HG03135 (cell line): ENCODE results near the gene TTLL9.
"Not testable (repeated sequence)": the region's sequence is repeated elsewhere in the genome, so short reads cannot be mapped to it uniquely, and the experiment has no call there.

Experiments
- ATAC-seq: cut with Tn5 transposase; IDR thresholded peaks from one replicate; pipeline ENCODE4 v1.9.1; 2021; ENCODE audit warnings: mild to moderate bottlenecking, moderate library complexity; ENCODE audit not compliant: unreplicated experiment

TTLL9 gene

DNA sequence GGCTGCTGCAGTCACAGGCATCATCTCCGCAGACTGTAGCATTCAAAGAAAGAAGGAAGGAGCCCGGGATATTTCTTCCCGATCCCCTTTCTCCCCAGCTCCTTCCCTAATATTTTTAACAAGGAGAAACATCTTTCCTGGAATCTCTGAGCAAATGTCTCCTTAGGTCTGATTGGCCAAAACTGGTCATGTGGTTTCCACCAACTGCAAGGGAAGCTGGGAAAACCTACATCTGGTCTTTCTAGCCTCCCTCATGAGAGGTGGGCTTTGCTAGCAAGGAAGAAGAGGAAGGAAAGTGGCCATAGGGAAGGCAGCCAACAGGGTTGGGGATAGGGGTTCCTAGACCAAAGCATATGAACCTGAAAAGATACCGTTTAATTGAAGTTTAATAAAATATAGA is 46.3 kb downstream of the TTLL9 start:
- no peak for ATAC-seq

DNA sequence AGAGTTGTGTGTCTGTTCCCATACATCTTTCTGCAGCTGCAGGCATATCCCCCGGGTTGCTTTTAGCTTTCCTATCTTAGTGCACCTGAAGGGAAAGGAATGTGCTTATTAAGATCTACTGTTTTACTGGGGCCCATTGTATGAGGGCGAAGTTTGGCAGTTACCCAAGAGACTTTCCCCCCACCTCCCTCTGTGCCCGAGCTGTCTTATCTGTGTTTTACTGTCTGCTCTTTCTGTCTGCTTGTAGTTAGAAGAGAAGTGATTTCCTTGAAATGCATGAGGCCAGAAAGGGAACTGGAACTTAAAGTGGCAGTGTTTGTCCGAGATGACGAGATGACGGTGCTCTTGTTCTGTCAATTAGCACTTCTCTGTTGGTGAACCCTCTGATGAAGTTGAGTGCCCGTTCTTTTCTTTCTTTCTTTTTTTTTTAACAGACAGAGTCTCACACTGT is 47.6 kb downstream of the TTLL9 start:
- not testable (repeated sequence) for ATAC-seq

DNA sequence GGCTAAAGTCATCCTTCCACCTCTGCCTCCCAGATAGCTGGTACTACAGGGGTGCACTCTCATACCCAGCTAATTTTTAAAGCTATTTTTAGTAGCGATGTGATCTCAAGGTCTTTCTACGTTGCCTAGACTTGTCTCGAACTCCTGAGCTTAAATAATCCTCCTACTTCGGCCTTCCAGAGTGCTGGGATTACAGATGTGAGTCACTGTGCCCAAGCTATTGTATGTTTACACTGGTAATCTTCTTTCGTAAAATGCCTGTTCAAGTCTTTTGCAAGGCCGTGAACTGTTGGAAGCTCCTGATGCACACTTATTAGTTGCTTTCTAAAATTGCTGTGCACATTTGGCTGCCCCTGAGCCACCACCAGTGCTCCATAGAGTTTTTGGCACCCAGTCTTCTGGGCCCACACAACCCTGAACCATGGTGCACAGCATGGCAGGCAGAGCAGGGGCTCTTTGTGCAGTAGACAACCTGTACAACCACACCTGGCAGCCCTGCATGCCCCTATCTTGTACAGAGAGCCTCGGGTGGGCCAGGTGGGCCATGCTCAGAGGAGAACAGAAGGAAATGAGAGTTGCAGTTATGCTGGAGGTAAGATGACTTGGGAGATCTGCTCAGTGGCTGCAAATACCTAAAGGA is 48.2 kb downstream of the TTLL9 start:
- ATAC-seq: no peak

DNA sequence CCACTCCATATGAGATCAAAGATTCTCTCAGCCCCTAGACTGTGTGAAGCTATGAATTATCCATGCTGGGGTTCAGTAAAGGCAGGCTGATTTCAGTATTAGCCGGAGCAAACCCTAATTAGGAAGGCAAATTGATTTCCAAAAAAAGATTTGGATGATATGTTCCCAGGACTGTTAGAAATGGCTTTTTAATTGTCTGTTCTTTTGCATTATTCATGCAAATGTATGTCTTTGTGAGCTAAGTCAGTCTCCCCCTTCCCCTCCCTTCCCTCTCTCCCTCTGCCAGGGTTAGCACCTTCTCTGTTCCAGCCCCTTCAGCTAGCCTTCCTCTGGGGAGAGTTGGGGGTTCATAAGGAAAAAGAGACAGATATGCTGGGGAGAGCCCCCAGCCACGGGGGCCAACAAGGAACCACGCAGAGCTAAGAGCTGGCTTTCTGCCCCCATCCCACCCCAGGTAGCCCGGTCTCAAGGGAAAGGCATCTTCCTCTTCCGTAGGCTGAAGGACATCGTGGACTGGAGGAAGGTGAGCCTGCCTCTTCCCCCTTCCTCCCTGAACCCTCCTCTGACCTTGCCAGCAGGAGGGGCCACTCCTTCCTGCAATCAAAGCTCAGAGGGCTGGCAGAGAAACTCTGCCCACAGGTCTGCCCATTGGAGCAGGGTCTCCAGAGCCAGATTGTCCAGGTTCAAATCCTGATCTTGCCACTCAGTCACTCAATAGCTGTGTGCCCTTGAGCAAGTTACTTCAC is 49.1 kb downstream of the TTLL9 start:
- ATAC-seq: no peak

DNA sequence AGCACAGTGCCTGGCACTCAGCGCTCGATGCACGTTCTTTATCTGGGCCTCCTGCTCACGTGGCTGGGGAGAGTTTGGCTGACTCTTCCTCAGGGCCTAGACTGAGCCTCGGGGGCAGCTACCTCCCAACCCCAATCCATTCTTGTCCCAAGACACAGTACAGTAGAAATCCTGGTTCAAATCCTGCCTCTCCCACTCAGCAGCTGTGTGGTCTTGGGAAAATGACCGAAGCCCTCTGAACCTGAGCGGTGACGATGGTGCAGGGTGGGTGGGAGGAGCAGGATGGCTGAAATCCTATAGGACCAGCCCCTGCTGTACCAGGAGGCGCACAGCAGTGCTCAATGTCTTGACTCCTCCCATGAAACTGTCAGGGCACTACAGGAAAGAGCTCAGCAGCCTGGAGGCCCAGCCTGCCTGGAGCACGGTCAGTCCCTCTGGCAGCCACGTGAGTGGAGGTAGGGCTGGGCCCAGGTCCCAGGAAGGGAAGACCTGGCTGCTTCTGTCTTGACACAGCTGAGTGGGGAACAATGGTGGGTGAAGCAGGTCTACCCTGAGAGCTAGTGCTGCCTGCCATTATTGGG is 49.9 kb downstream of the TTLL9 start:
- no peak for ATAC-seq

DNA sequence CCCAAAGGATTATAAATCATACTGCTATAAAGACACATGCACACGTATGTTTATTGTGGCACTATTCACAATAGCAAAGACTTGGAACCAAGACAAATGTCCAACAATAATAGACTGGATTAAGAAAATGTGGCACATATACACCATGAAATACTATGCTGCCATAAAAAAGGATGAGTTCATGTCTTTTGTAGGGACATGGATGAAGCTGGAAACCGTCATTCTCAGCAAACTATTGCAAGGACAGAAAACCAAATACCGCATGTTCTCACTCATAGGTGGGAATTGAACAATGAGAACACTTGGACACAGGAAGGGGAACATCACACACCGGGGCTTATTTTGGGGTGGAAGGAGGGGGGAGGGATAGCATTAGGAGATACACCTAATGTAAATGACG is 51.0 kb downstream of the TTLL9 start:
- ATAC-seq: not testable (repeated sequence)

DNA sequence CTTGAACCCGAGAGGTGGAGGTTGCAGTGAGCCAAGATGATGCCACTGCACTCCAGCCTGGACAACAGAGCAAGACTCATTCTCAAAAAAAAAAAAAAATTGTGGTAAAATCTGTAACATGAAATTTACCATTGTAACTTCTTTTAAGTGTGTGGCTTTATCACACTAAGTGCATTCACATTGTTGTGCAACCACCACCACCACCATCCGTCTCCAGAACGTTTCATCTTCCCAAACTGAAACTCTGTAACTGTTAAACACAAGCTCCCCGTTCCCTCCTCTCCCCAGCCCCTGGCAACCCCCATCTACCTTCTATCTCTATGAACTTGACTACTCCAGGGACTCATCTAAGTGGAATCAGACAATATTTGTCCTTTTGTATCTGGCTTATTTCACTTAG is 51.7 kb downstream of the TTLL9 start:
- no peak for ATAC-seq

DNA sequence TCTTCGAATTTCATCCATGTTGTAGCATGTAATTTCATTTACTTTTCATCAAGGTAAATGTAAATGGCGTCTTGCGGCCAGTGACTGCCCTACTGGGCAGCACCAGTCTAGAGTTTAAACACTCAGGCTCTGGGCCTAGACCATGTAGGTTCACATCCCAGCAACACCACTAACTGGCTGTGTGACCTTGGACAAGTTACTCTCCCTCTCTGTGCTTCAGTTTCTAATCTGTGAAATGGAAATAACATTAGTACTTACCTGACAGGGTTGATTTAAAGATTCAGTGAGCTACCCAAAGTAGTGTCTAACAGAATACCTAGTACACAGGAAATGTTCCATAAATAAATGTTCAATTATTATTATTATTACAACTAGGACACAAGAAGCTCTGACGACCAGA is 52.2 kb downstream of the TTLL9 start:
- ATAC-seq: no peak

DNA sequence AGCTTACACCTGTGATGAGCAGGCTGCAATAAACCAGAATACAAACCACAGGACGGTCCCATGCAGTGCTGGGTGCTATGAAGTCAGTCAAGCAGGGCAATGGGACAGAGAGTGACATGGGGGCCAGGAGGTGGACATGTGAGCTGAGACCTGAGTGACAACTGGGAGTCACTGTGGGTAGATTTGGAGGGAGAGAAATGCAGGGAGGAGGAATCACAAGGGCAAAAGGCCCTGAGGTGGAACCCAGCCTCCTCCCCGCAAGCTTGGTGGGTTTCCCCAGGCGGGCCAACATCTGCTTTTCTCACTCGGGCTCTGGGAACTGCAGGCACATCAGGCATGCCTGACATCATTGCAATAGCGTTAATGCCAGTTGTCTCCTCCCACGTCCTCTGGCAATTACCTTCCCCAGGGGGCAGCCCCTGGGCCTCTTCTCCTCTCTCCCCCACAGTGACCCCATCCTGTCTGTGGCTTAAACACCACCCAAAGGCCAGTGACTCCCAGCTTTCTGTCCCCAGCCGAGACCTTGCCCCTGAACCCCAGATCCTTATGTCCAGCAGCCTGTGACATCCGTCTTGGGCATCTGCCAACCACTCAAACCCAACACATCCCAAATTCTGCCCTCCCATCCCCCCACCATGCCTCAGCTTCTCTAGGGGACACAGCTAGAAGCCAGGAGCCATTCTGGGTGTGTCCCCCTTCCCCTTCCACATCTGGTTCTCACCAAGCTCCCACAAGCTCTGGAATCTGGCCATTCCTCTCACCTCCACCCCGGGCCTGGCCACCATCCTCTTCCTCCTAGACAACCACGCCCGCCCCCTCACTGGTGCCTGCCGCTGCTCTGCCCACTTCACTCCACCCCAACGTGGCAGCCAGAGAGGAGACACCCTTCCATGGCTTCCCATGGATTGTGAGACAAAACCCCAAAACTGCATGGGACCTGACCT is 53.2 kb downstream of the TTLL9 start:
- ATAC-seq: no peak

DNA sequence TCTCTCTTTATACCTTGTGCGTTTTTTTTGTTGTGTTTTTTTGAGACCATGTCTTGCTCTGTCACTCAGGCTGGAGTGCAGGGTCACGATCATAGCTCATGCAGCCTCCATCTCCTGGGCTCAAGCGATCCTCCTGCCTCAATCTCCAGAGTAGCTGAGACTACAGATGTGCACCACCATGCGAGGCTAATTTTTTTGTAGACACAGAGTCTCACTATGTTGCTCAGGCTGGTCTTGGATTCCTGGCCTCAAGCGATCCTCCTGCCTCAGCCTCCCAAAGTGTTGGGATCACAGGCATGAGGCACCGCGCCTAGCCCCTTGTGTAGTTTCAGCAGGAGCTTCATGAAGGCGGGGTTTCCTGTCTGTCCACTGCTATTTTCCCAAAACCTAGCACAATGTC is 54.1 kb downstream of the TTLL9 start:
- no peak for ATAC-seq

DNA sequence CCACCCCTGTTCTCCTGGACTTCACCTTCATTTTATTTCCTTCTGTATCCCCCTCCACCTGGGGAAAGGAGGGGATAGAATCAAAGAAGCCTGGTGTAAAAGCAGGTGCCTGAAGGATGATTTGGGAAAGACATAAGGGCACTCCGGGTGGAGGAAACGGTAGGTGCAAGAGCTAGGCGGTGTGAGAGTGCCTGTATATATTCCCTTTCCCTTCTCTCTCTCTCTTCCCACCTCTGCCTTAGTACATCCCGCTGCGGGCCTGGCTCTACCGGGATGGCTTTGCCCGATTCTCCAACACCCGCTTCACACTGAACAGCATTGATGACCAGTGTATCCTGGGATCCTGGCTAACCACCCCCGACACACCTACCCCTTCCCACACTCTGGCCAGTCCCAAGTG is 55.2 kb downstream of the TTLL9 start:
- ATAC-seq: no peak

DNA sequence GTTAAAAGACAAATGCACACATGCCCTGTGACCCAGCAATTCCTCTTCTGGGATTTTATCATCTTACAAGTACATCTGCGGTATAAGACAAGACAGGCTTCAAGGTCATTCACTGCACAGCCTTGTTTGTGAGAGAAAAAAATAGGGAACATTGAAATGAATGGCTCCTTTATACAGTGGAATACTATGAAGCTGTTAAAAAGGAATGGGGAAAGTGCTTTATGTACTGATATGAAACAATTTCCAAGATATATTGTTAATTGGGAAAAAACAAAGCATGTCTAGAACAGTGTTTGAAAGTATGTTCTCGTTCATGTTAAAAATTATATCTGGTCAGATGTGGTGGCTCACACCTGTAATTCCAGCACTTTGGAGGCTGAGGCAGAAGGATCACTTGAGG is 56.1 kb downstream of the TTLL9 start:
- ATAC-seq: no peak

DNA sequence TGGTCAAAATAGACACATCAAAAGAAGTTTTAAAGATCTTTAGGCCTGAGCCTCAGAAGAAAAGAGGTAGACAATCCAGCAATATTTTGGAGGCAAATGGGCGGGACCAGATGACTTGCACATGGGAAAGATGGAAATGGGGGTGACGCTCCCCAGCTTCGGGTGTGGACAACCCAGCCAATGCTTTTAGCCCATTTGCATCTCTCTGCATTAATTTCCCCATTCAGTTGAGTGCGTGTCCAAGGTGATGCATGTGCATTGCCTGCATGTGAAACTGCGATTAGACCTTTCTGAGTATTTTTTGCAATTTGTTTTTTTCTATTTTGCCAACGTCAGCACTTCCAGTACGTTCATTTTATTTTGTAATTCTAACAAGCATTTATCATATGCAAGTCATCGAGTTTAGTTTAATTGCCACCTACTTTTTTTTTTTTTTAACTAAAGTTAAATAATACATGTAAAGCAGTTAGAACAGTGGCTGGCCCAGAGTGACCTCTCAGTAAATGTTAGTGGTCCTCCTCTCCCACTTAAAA is 57.3 kb downstream of the TTLL9 start:
- no peak for ATAC-seq

DNA sequence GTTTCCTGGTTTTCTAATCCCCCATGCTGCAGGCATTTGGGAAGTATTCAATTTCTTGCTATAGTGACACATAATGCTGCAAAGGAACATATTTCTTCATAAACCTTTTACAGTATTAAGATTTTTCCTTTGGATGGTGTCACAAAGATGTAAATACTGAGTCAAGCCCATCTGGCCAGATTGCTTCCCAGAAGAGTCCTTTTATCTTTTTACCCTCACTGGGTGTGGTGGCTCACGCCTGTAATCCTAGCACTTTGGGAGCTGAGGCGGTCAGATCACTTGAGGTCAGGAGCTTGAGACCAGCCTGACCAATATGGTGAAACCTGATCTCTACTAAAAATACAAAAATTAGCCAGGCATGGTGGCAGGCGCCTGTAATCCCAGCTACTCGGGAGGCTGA is 59.2 kb downstream of the TTLL9 start:
- ATAC-seq: not testable (repeated sequence)

DNA sequence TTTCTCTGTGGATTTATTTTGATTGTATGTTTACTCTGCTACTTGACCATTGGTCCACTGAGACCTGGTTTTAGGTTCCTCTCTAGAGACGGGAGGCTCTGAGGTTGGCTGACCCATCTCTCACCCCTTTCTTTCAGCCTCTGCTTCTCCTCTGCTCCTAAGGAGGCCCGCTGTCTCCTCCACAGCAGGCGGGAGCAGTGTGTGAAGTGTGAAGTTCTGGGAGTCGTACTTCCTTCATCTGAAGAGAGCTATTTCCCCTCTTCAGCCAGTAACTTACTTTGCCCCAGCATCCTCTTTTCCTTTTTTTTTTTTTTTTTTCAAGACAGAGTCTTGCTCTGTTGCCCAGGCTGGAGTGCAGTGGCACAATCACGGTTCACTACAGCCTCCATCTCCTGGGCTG is 60.3 kb downstream of the TTLL9 start:
- ATAC-seq: no peak

DNA sequence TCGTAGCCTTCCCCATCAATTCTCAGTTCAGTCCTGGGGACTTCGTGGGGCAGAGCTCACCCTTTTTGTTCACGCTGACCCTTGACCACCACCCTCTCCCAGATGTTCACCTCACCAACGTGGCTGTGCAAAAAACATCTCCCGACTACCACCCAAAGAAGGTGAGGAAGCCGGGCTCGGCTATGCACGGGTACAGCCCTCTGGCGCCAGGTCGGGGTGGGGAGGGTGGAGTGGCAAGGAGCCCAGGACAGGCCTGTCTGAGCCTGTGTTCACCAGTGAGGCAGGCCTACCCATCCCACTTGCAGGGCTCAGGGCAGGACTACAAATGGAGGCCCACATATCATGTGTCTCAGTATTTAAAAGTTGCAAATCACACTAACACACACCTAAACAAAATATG is 63.3 kb downstream of the TTLL9 start:
- no peak for ATAC-seq

DNA sequence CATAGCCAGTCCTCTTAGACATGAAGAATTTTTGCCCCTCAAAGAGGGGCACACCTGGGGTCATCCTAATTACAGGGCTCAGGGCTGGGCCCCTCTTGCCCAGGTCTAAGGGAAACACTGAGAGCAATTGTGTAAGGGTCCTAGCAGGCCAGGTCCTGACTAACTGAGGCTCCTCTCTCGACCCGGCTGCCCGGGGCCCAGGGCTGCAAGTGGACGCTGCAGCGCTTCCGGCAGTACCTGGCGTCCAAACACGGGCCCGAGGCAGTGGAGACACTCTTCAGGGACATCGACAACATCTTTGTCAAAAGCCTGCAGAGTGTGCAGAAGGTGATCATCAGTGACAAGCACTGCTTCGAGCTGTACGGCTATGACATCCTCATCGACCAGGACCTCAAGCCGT is 64.1 kb downstream of the TTLL9 start:
- no peak for ATAC-seq

DNA sequence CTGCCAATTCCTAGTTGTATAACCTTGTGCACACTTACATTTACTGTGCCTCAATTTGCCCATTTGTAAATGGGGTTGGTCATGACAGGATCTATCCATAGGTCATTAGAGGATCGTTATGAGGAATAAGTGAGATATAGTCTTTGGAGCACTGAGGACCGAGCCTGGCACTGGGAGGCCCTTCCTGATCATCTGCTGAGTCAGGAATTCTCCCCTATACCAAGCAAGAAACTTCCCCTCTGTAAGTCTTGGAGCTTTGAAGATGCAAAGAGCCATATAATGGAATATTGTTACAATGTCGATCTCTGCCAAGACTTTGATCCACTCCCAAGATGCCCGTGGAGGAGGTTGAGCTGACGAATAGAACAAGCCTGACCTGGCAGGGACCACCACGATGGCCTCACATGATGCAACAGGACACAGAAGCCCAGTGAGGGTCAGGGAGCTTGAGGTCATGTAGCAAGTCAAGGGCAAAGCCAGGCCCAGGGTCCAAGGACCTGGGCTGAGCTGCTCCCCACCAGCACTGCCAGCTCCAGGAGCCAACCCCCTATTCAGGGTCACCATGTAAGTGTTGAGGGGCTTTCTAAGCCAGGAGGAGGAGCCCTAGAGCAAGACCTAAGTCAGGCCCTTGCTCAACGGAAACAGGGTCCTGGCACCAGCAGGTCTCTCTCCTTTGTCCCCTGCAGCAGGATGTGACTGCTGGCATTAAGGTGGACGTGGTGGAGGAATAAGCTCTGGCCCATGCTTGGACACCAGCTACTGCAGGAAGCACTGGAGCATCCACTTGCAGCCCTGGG is 64.7 kb downstream of the TTLL9 start:
- no peak for ATAC-seq

DNA sequence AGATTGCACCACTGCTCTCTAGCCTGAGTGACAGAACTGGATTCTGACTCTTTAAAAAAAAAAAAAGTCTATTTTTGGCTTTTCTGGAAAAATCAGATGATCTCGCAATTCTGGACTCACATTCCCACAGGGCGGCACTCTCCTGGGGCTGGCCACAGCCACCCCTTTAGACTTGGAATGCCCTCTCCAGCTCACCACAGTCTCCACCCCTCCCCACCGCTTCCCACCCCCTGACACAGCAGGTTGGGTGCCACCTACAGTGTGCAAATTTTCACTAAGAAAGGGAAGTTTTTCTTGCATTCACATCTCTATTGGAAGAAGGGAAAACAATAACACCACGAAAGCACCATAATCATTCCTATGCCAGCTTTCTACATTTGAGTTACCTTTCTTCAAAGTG is 66.0 kb downstream of the TTLL9 start:
- ATAC-seq: no peak

DNA sequence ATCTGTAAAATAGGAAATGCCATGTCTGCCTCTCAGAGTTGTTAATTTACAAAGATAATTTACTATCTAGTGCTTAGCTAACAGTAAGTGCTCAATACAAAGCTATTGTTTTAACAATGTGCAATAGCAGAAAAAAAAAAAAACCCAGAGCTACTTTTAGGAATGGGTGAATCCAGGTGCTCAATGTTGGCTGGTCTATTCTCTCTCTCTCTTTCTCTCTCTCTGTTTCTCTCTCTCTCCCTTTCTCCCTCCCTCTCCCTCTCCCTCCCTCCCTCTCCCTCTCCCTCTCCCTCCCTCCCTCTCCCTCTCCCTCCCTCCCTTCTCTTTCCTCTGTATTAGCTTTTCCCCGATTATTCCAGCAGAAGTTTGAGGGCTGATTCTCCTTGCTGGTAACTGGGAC is 67.4 kb downstream of the TTLL9 start:
- ATAC-seq: no peak
